Karpas-422 (cell line): Measurements from ENCODE around the gene TCF23. TPM values are rescaled to one million over a fixed set of nuclear protein-coding genes. Genes with fewer than 3 reads are reported as not detected.

Experiments
- DNase-seq: peaks from one replicate; pipeline ENCODE4 v3.0.0-alpha.2; 2015
- H2AFZ ChIP-seq: fragments of 200-600 bp; sonication (generic); 2 replicates; pipeline ENCODE4 v1.6.1; 2014; ENCODE audit warnings: antibody characterized with exemption, low read length, mixed read lengths
- H3K27ac ChIP-seq: fragments of 200-600 bp; sonication (generic); 2 replicates; pipeline ENCODE4 v1.5.1; 2014; ENCODE audit warnings: mild to moderate bottlenecking, low read length, moderate library complexity
- H3K27me3 ChIP-seq: fragments of 200-600 bp; sonication (generic); 2 replicates; pipeline ENCODE4 v1.6.1; 2014; ENCODE audit warnings: low read length, mixed read lengths
- H3K36me3 ChIP-seq: fragments of 200-600 bp; sonication (generic); 2 replicates; pipeline ENCODE4 v1.6.1; 2014; ENCODE audit warnings: low read length, mixed read lengths; ENCODE audit not compliant: insufficient read depth
- H3K4me1 ChIP-seq: fragments of 200-600 bp; sonication (generic); 2 replicates; pipeline ENCODE4 v1.6.1; 2014; ENCODE audit warnings: mild to moderate bottlenecking, low read length, mixed read lengths
- H3K4me2 ChIP-seq: fragments of 200-600 bp; sonication (generic); 2 replicates; pipeline ENCODE4 v1.6.1; 2014; ENCODE audit warnings: low read length, low read depth, mild to moderate bottlenecking; ENCODE audit not compliant: poor library complexity, severe bottlenecking
- H3K4me3 ChIP-seq: fragments of 200-600 bp; sonication (generic); 2 replicates; pipeline ENCODE4 v1.5.1; 2014; ENCODE audit warnings: mild to moderate bottlenecking, antibody characterized with exemption, low read length, mixed read lengths
- H3K79me2 ChIP-seq: fragments of 200-600 bp; sonication (generic); 2 replicates; pipeline ENCODE4 v1.6.1; 2014; ENCODE audit warnings: mild to moderate bottlenecking, low read length, mixed read lengths
- H3K9ac ChIP-seq: fragments of 200-600 bp; sonication (generic); 2 replicates; pipeline ENCODE4 v1.6.0; 2014; ENCODE audit warnings: low read length
- H3K9me2 ChIP-seq: fragments of 200-600 bp; sonication (generic), shearing (Covaris generic); replicated peaks from 2 replicates; pipeline ENCODE4 v1.6.0; 2014; ENCODE audit warnings: mild to moderate bottlenecking, low read length, moderate library complexity; ENCODE audit not compliant: insufficient read depth
- H3K9me3 ChIP-seq: fragments of 300-700, 200-600 bp; sonication (generic); 2 replicates; pipeline ENCODE4 v1.6.1; 2014; ENCODE audit warnings: low read length, mixed read lengths
- H4K20me1 ChIP-seq: fragments of 200-600 bp; sonication (generic); 2 replicates; pipeline ENCODE4 v1.6.1; 2014; ENCODE audit warnings: mild to moderate bottlenecking, antibody characterized with exemption, low read length, low read depth; ENCODE audit not compliant: insufficient read depth
- total RNA-seq: library from RNA; depleted of rRNA; stranded (reverse); fragments of >200 nt; shearing (Covaris generic); gene quantifications from 2 replicates; pipeline ENCODE4 v1.2.3, GENCODE V29; 2014; ENCODE audit warnings: low replicate concordance

TCF23 gene
- total RNA-seq, 1 experiment from 2014 or later, result not detected

GRCh38 chr2:27182346-27182745 is 33.5 kb downstream of the TCF23 start:
- H3K36me3 ChIP-seq, result no peaks in the 10 kb centered on the region
- no peak overlapping the region for H3K4me3 ChIP-seq
- H2AFZ ChIP-seq, result no peak overlapping the region
- H3K9me3 ChIP-seq, result no peaks in the 10 kb centered on the region
- no peak overlapping the region for H3K9ac ChIP-seq
- H3K79me2 ChIP-seq, result no peaks in the 10 kb centered on the region
- H3K4me2 ChIP-seq, result no peak overlapping the region
- no peaks in the 10 kb centered on the region; the same call in 1 of the 2 replicates for H3K27me3 ChIP-seq
- H3K27ac ChIP-seq, result no peak overlapping the region
- DNase-seq, result no peak
- peaks cover 42% of the 10 kb centered on the region for H3K4me1 ChIP-seq
- no peaks in the 10 kb centered on the region for H3K9me2 ChIP-seq
- H4K20me1 ChIP-seq, result no peaks in the 10 kb centered on the region

GRCh38 chr2:27184115-27184514 is 35.3 kb downstream of the TCF23 start:
- Histone ChIP-seq H3K9ac (no peak overlapping the region), H4K20me1 (no peaks in the 10 kb centered on the region), H3K27ac (no peak overlapping the region), H3K79me2 (no peaks in the 10 kb centered on the region), H3K4me1 (peaks cover 30% of the 10 kb centered on the region), H3K36me3 (no peaks in the 10 kb centered on the region), H3K4me2 (peak overlapping the region; percentile 44), H3K9me2 (no peaks in the 10 kb centered on the region), H3K9me3 (no peaks in the 10 kb centered on the region), H3K27me3 (no peaks in the 10 kb centered on the region; the same call in 1 of the 2 replicates), H2AFZ (peak overlapping the region; percentile 72; the same call in 1 of the 2 replicates), H3K4me3 (no peak overlapping the region)
- DNase-seq, result no peak

- no peaks in the 10 kb centered on the region; the same call in 1 of the 2 replicates for H3K27me3 ChIP-seq
- peak overlapping the region; percentile 14 for H3K4me2 ChIP-seq
- DNase-seq, result peak; percentile 68
- H3K36me3 ChIP-seq, result no peaks in the 10 kb centered on the region
- H3K27ac ChIP-seq, result no peak overlapping the region
- H3K9me2 ChIP-seq, result no peaks in the 10 kb centered on the region
- peaks cover 22% of the 10 kb centered on the region for H3K4me1 ChIP-seq
- H3K9ac ChIP-seq, result 0 out of 2 replicates have a peak overlapping the region, but pooled peaks have one; percentile 21
- no peaks in the 10 kb centered on the region for H3K79me2 ChIP-seq
- H2AFZ ChIP-seq, result peak overlapping the region; percentile 69
- H4K20me1 ChIP-seq, result no peaks in the 10 kb centered on the region
- H3K4me3 ChIP-seq, result no peak overlapping the region
- H3K9me3 ChIP-seq, result no peaks in the 10 kb centered on the region
Observed at GRCh38 chr2:27185331-27186026, 36.7 kb downstream of the TCF23 start.

- Histone ChIP-seq H3K9me2 (no peaks in the 10 kb centered on the region), H3K9me3 (no peaks in the 10 kb centered on the region), H4K20me1 (no peaks in the 10 kb centered on the region), H3K9ac (no peak overlapping the region), H3K4me3 (no peak overlapping the region), H3K79me2 (no peaks in the 10 kb centered on the region), H3K4me1 (peaks cover 33% of the 10 kb centered on the region), H3K4me2 (no peak overlapping the region), H3K27me3 (no peaks in the 10 kb centered on the region; the same call in 1 of the 2 replicates), H3K27ac (no peak overlapping the region), H3K36me3 (no peaks in the 10 kb centered on the region), H2AFZ (no peak overlapping the region)
- DNase-seq, result no peak
Observed at GRCh38 chr2:27186613-27187345, 38.0 kb downstream of the TCF23 start.

GRCh38 chr2:27189989-27190388 is 41.2 kb downstream of the TCF23 start:
- H3K27ac ChIP-seq, result no peak overlapping the region
- no peak overlapping the region for H3K4me2 ChIP-seq
- H3K9ac ChIP-seq, result no peak overlapping the region
- no peaks in the 10 kb centered on the region for H3K79me2 ChIP-seq
- DNase-seq, result no peak
- H3K4me3 ChIP-seq, result no peak overlapping the region
- no peaks in the 10 kb centered on the region for H3K36me3 ChIP-seq
- H3K27me3 ChIP-seq, result no peaks in the 10 kb centered on the region
- no peak overlapping the region for H2AFZ ChIP-seq
- H3K9me2 ChIP-seq, result no peaks in the 10 kb centered on the region
- H4K20me1 ChIP-seq, result no peaks in the 10 kb centered on the region
- no peaks in the 10 kb centered on the region for H3K9me3 ChIP-seq
- H3K4me1 ChIP-seq, result peaks cover 50% of the 10 kb centered on the region

GRCh38 chr2:27191070-27191829 is 42.4 kb downstream of the TCF23 start:
- Histone ChIP-seq H3K9me2 (no peaks in the 10 kb centered on the region), H3K79me2 (no peaks in the 10 kb centered on the region), H3K27ac (no peak overlapping the region), H3K9ac (peak overlapping the region; percentile 14; the same call in 1 of the 2 replicates), H3K27me3 (no peaks in the 10 kb centered on the region), H4K20me1 (no peaks in the 10 kb centered on the region), H3K4me2 (peak overlapping the region; percentile 53), H3K9me3 (no peaks in the 10 kb centered on the region), H3K36me3 (no peaks in the 10 kb centered on the region), H2AFZ (peak overlapping the region; percentile 46), H3K4me3 (no peak overlapping the region), H3K4me1 (peaks cover 40% of the 10 kb centered on the region)
- DNase-seq, result peak; percentile 94

GRCh38 chr2:27194538-27195354 is 45.9 kb downstream of the TCF23 start:
- Histone ChIP-seq H3K79me2 (no peaks in the 10 kb centered on the region), H3K4me1 (peaks cover 53% of the 10 kb centered on the region), H3K4me3 (no peak overlapping the region), H2AFZ (no peak overlapping the region), H3K9ac (no peak overlapping the region), H4K20me1 (no peaks in the 10 kb centered on the region), H3K4me2 (peak overlapping the region; percentile 55), H3K27me3 (no peaks in the 10 kb centered on the region), H3K9me2 (no peaks in the 10 kb centered on the region), H3K36me3 (no peaks in the 10 kb centered on the region), H3K9me3 (no peaks in the 10 kb centered on the region), H3K27ac (peak overlapping the region; percentile 85)
- DNase-seq, result no peak
